Mesodermal cell (in vitro differentiated cells): ENCODE results near the gene ZNF718.
"Not testable (repeated sequence)": the region's sequence is repeated elsewhere in the genome, so short reads cannot be mapped to it uniquely, and the experiment has no call there.

ENCODE experiments used
- H3K27ac ChIP-seq: 2 replicates; pipeline ENCODE4 v1.7.0; 2013; ENCODE audit warnings: mild to moderate bottlenecking, low read depth, low read length, moderate library complexity; ENCODE audit not compliant: severe bottlenecking
- H3K36me3 ChIP-seq: 2 replicates; pipeline ENCODE4 v1.7.1; 2013; ENCODE audit warnings: mild to moderate bottlenecking, low read length, moderate library complexity; ENCODE audit not compliant: control insufficient read depth, insufficient read depth
- H3K4me1 ChIP-seq: one replicate; pipeline ENCODE4 v1.7.1; 2013; ENCODE audit warnings: mild to moderate bottlenecking, low read length; ENCODE audit not compliant: insufficient read depth, control insufficient read depth, poor library complexity, severe bottlenecking
- H3K4me3 ChIP-seq: 2 replicates; pipeline ENCODE4 v1.7.0; 2013; ENCODE audit warnings: low read length, control low read depth, mild to moderate bottlenecking; ENCODE audit not compliant: insufficient read depth, poor library complexity, severe bottlenecking; ENCODE audit errors: extremely low read depth
- H3K9me3 ChIP-seq: 2 replicates; pipeline ENCODE4 v1.7.1; 2013; ENCODE audit warnings: mild to moderate bottlenecking, low read length, moderate library complexity; ENCODE audit not compliant: control insufficient read depth
- WGBS, 2 experiments: methylation state at CpG; one replicate each; pipeline ENCODE4 v1.1.5; 2013; ENCODE audit warnings: missing lambda C conversion rate in 2 of 2; ENCODE audit not compliant: insufficient coverage in 2 of 2; 5-methylcytosine and 5-hydroxymethylcytosine counted together

ZNF718 gene

GRCh38 chr4:161496-162284 is 37.4 kb downstream of the ZNF718 start:
- H3K36me3 ChIP-seq, result peaks cover 21% of the 10 kb centered on the region
- H3K4me3 ChIP-seq, result no peak overlapping the region
- WGBS, 2 experiments, result no CpG with 5 or more reads among the region's 4 CpGs
- H3K9me3 ChIP-seq, result peaks cover 44% of the 10 kb centered on the region
- no peaks in the 10 kb centered on the region for H3K4me1 ChIP-seq
- no peak overlapping the region for H3K27ac ChIP-seq

GRCh38 chr4:169640-170039 is 45.3 kb downstream of the ZNF718 start:
- 90 to 100% methylated on average over 1 to 2 of the region's 3 CpGs for WGBS, 2 experiments
- H3K4me1 ChIP-seq, H3K36me3 ChIP-seq, H3K4me3 ChIP-seq, H3K27ac ChIP-seq: not testable (repeated sequence)
- H3K9me3 ChIP-seq, result peaks cover 40% of the 10 kb centered on the region

GRCh38 chr4:171318-171717 is 47.0 kb downstream of the ZNF718 start:
- peaks cover 44% of the 10 kb centered on the region for H3K9me3 ChIP-seq
- H3K36me3 ChIP-seq, H3K4me1 ChIP-seq, H3K4me3 ChIP-seq, H3K27ac ChIP-seq: not testable (repeated sequence)
- WGBS, 2 experiments, result 95 to 96% methylated on average over 3 to 9 of the region's 10 CpGs

- WGBS, 2 experiments, result 97 to 100% methylated on average over 3 to 5 of the region's 7 CpGs
- H3K4me3 ChIP-seq, result no peak overlapping the region
- peaks cover 64% of the 10 kb centered on the region for H3K9me3 ChIP-seq
Measured at GRCh38 chr4:173666-174314, 49.5 kb downstream of the ZNF718 start.

GRCh38 chr4:175986-176385 is 51.7 kb downstream of the ZNF718 start:
- H3K4me1 ChIP-seq, result no peaks in the 10 kb centered on the region
- no peak overlapping the region for H3K27ac ChIP-seq
- H3K9me3 ChIP-seq, result peaks cover 74% of the 10 kb centered on the region
- H3K36me3 ChIP-seq, result peaks cover 4% of the 10 kb centered on the region
- H3K4me3 ChIP-seq, result no peak overlapping the region

More at GRCh38 chr4:173666-174314, 49.5 kb downstream of the ZNF718 start:
- H3K4me1 ChIP-seq, result no peaks in the 10 kb centered on the region
- H3K27ac ChIP-seq, result no peak overlapping the region
- peaks cover 4% of the 10 kb centered on the region for H3K36me3 ChIP-seq

- WGBS, 2 experiments, result 100% methylated on average over 1 of the region's 1 CpG; no CpG with 5 or more reads in 1 of the 2 experiments
- no peaks in the 10 kb centered on the region for H3K36me3 ChIP-seq
- H3K4me1 ChIP-seq, result no peaks in the 10 kb centered on the region
- peaks cover 69% of the 10 kb centered on the region for H3K9me3 ChIP-seq
- H3K27ac ChIP-seq, result no peak overlapping the region
- H3K4me3 ChIP-seq, result no peak overlapping the region
Measured at GRCh38 chr4:176995-177394, 52.7 kb downstream of the ZNF718 start.

GRCh38 chr4:182225-182624 is 57.9 kb downstream of the ZNF718 start:
- not testable (repeated sequence) for H3K27ac ChIP-seq, H3K4me1 ChIP-seq, H3K36me3 ChIP-seq, H3K4me3 ChIP-seq
- WGBS, 2 experiments, result no CpG with 5 or more reads among the region's 3 CpGs
- H3K9me3 ChIP-seq, result peaks cover 64% of the 10 kb centered on the region

- H3K4me1 ChIP-seq, result no peaks in the 10 kb centered on the region
- no peaks in the 10 kb centered on the region for H3K36me3 ChIP-seq
- peaks cover 55% of the 10 kb centered on the region for H3K9me3 ChIP-seq
- no peak overlapping the region for H3K27ac ChIP-seq
- 73 to 75% methylated on average over 2 to 3 of the region's 3 CpGs for WGBS, 2 experiments
- H3K4me3 ChIP-seq, result no peak overlapping the region
Measured at GRCh38 chr4:188091-188490, 63.8 kb downstream of the ZNF718 start.

- not testable (repeated sequence) for H3K4me1 ChIP-seq
- WGBS, 2 experiments, result 70% methylated on average over 2 of the region's 3 CpGs; no CpG with 5 or more reads in 1 of the 2 experiments
Measured at GRCh38 chr4:195159-195558, 70.9 kb downstream of the ZNF718 start.

GRCh38 chr4:200936-201335 is 76.6 kb downstream of the ZNF718 start:
- H3K27ac ChIP-seq, result no peak overlapping the region
- peaks cover 64% of the 10 kb centered on the region for H3K9me3 ChIP-seq
- no peaks in the 10 kb centered on the region for H3K4me1 ChIP-seq
- no CpG with 5 or more reads among the region's 3 CpGs for WGBS, 2 experiments
- no peak overlapping the region for H3K4me3 ChIP-seq
- peaks cover 5% of the 10 kb centered on the region for H3K36me3 ChIP-seq

More at GRCh38 chr4:195159-195558, 70.9 kb downstream of the ZNF718 start:
- peaks cover 21% of the 10 kb centered on the region for H3K9me3 ChIP-seq
- not testable (repeated sequence) for H3K27ac ChIP-seq, H3K36me3 ChIP-seq, H3K4me3 ChIP-seq

- H3K9me3 ChIP-seq, result peaks cover 59% of the 10 kb centered on the region
- not testable (repeated sequence) for H3K36me3 ChIP-seq, H3K27ac ChIP-seq, H3K4me1 ChIP-seq, H3K4me3 ChIP-seq
Measured at GRCh38 chr4:202822-203221, 78.5 kb downstream of the ZNF718 start.
